Neuron (in vitro differentiated cells): ENCODE data around the gene MCC.

ENCODE experiments used
- H2AFZ ChIP-seq: one replicate; pipeline ENCODE4 v1.6.1; 2013; ENCODE audit warnings: low read depth, mild to moderate bottlenecking, inconsistent platforms, low read length, moderate library complexity
- H3K27me3 ChIP-seq: one replicate; pipeline ENCODE4 v1.6.1; 2013; ENCODE audit warnings: low read length; ENCODE audit not compliant: insufficient read depth
- H3K36me3 ChIP-seq: one replicate; pipeline ENCODE4 v1.6.1; 2013; ENCODE audit warnings: low read length; ENCODE audit not compliant: insufficient read depth
- H3K4me1 ChIP-seq: one replicate; pipeline ENCODE4 v1.6.1; 2013; ENCODE audit warnings: low read length; ENCODE audit not compliant: insufficient read depth
- H3K4me3 ChIP-seq: 2 replicates; pipeline ENCODE4 v1.5.1; 2013; ENCODE audit warnings: mild to moderate bottlenecking, low read length, moderate library complexity
- H3K9me3 ChIP-seq: one replicate; pipeline ENCODE4 v1.6.1; 2013; ENCODE audit warnings: low read length

MCC gene

DNA sequence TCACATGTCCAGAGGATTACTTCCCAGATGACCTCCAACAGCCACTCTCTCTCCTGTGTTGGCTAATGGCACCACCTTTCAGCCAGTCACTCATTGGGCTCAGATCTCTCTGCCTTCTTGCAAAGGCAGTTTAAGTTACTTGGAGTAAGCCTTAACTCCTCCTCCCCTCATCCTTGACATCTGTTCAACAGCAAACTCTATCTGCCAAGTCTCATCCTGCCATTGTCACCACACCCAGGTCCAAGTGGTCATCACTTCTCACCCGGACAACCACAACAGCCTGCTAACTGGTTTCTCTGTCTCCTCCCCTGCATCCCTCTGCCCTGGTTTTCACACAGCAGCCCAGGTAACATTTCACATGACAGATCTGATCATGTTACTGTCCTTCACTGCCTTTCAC is 453.2 kb downstream of the MCC start:
- Histone ChIP-seq H3K9me3 (no peaks in the 10 kb centered on the region), H3K27me3 (no peaks in the 10 kb centered on the region), H3K4me1 (peaks cover 9% of the 10 kb centered on the region), H2AFZ (no peak overlapping the region), H3K36me3 (peaks cover 2% of the 10 kb centered on the region), H3K4me3 (no peak overlapping the region)

DNA sequence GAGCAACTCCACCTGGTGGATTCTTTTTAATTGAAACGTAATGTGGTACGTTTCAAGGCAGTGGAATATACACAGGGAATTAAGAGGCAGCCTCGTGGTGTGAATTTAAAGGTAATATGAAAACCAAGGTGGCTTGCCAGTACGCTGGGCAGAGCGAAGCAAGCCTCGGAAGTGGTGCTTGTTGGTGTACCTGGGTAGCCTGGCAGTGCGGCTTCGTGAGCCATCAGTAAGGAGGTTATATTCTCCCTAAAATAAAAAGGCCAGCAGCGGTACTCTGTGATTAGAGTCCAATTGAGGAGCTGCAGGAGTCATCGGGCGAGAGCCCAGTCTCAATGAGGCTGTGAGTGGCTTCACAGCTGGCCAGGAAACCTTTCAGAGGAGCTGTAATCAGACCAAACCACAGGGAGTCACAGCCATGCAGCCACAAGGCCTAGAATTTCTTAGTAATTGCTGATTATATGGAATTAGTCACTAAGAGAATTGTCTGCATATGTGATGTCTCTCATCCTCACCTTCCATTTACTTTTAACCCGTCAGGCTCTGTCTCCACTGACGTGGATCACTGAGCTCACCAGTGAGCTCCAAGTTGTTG is 454.0 kb downstream of the MCC start:
- Histone ChIP-seq H3K9me3 (peaks cover under 1% of the 10 kb centered on the region), H3K27me3 (no peaks in the 10 kb centered on the region), H3K4me1 (peaks cover 9% of the 10 kb centered on the region), H3K36me3 (peaks cover 5% of the 10 kb centered on the region), H2AFZ (no peak overlapping the region), H3K4me3 (no peak overlapping the region)

DNA sequence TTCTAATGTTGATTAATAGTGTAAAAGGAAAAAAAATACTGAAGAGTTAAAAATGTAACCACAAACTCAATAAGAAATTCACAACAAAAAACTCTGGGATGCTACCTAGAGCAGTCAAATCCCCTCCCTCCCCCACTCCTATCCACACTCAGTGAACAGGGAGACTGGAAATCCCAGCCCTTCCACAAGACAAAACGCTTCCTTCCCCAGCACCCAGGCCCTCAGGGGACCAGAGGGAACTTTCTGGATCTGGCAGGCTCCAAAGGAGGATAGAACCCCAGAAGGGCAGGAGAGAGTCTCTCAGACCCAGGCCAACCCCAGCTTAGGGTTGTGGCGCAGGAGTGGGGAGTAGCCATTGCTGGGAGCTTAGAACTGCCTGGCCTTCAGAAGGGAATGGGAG is 456.7 kb downstream of the MCC start:
- Histone ChIP-seq H3K27me3 (no peaks in the 10 kb centered on the region), H3K4me3 (no peak overlapping the region), H3K4me1 (peaks cover 4% of the 10 kb centered on the region), H3K9me3 (peaks cover 6% of the 10 kb centered on the region), H2AFZ (no peak overlapping the region), H3K36me3 (peaks cover 28% of the 10 kb centered on the region)

DNA sequence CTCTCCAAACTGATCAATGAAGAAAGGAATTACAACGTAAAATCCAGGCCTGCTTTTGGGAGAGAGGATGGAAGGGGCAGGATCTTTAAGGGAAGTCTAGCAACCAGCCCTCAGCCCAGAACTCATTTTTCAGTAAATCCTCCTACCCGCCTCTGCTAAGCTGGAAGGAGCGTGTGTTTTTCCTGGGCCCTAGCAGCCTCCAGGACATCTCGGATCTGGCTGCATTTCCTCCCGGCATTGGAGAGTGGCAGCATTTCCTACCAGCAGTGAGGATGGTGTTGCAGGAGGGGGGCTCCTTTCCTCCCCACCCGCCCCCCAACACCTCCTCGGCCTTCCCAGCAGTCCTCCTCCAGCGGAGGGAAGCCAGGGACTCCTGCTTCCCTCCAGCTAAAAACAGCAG is 457.1 kb downstream of the MCC start:
- H3K4me3 ChIP-seq = no peak overlapping the region
- H3K36me3 ChIP-seq = peaks cover 32% of the 10 kb centered on the region
- no peaks in the 10 kb centered on the region for H3K27me3 ChIP-seq
- no peaks in the 10 kb centered on the region for H3K4me1 ChIP-seq
- H2AFZ ChIP-seq = no peak overlapping the region
- peaks cover 6% of the 10 kb centered on the region for H3K9me3 ChIP-seq

DNA sequence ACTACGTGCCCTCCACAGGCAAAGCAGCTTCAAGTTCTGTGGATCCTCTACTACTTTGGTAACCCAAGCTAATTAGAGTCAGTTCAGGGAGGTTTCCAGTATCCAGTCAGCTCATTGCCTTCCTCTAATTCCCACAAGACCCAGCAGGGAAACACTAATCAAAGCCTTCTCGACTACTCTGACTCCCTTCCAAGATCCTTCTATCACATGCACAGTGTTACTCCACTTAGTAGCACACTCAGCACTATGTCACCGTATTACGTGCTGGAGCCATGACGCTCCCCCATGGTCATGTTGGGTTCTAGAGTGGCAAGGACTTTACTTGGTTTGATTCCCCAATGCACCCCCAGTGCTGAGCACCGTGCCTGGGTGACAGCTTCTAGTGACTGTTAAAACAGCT is 458.6 kb downstream of the MCC start:
- Histone ChIP-seq H3K27me3 (no peaks in the 10 kb centered on the region), H3K9me3 (peaks cover 6% of the 10 kb centered on the region), H3K4me1 (no peaks in the 10 kb centered on the region), H2AFZ (no peak overlapping the region), H3K4me3 (no peak overlapping the region), H3K36me3 (peaks cover 39% of the 10 kb centered on the region)

DNA sequence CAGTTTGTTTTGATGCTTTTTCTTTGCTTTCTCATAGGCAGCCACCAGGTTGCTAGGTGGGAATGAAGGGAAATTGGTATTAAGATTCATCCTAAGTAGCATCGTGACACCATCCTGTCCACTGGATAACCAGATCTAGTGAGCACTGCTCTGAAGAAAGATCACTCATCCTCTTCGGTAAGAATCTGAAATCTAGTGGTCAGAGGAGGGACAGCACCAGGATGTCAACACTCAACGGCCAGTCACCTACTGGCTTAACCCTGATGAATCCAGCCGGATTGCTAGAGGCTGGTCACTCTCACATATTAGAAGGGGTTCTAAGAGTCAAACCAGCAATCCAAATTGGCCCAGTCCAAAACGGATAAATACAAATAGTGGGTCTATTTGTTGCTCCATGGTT is 460.8 kb downstream of the MCC start:
- Histone ChIP-seq H2AFZ (no peak overlapping the region), H3K4me1 (no peaks in the 10 kb centered on the region), H3K36me3 (peaks cover 60% of the 10 kb centered on the region), H3K4me3 (no peak overlapping the region), H3K27me3 (no peaks in the 10 kb centered on the region), H3K9me3 (peaks cover 6% of the 10 kb centered on the region)

DNA sequence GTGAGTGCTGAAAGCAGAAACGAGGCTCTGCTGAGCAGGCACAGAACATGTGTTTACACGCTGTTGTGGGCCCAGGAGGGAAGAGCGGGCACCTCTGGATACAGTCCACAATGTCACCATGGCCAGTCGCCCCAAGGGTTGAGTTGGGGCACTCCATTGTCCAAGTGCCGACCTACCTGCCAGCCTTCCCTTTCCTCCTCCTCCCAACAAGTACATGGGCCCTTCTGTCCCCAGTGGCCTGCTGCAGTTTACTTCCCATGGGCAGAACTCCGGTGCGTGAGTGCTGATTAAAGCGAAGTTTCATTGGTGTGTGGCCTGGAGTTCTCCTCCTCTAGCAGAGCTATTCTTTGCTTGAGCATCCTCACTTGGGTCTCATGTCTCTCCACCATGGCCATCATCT is 461.2 kb downstream of the MCC start:
- Histone ChIP-seq H3K4me3 (no peak overlapping the region), H3K9me3 (peaks cover 6% of the 10 kb centered on the region), H3K27me3 (no peaks in the 10 kb centered on the region), H3K36me3 (peaks cover 61% of the 10 kb centered on the region), H3K4me1 (no peaks in the 10 kb centered on the region), H2AFZ (no peak overlapping the region)

DNA sequence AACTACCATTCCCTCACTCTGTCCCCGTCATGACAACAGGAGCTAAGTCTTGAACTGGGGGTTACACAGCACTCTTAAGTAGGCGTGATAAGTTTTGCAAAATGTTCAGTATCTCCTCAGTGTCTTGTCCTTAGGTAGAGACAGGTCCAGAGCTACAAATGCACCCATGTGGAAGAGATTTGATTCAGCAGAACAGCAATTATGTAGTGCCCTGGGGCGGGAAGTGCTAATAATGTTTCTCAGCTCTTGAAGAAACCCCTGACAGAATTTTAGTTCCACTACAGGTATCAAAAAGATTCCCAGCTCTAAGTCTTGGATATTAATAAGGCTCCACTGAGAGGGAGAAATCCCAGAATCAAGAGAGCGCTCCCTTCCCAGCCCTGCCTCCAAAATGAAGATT is 462.0 kb downstream of the MCC start:
- Histone ChIP-seq H3K4me1 (no peaks in the 10 kb centered on the region), H3K36me3 (peaks cover 61% of the 10 kb centered on the region), H3K27me3 (no peaks in the 10 kb centered on the region), H3K9me3 (peaks cover 6% of the 10 kb centered on the region), H2AFZ (no peak overlapping the region), H3K4me3 (no peak overlapping the region)

DNA sequence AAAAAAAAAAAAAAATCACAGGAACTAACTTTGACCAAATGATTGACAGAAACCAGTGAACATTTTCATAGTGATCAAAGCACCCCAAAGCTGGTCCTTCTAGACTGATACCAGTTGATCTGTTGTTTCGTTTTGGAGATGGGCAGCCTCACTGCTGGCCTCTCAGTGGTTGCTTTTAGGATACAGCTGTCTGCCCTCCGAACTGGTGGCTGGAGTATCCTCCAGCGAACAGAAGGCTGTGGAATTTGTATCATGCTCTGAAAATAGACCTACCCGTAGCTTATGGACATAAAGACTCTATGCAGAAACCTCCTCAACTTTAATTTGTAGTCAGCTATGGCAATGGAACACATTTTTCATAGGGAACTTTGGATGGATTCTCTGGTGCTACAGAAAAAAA is 462.7 kb downstream of the MCC start:
- Histone ChIP-seq H2AFZ (no peak overlapping the region), H3K36me3 (peaks cover 66% of the 10 kb centered on the region), H3K27me3 (no peaks in the 10 kb centered on the region), H3K4me3 (no peak overlapping the region), H3K4me1 (no peaks in the 10 kb centered on the region), H3K9me3 (peaks cover 6% of the 10 kb centered on the region)

DNA sequence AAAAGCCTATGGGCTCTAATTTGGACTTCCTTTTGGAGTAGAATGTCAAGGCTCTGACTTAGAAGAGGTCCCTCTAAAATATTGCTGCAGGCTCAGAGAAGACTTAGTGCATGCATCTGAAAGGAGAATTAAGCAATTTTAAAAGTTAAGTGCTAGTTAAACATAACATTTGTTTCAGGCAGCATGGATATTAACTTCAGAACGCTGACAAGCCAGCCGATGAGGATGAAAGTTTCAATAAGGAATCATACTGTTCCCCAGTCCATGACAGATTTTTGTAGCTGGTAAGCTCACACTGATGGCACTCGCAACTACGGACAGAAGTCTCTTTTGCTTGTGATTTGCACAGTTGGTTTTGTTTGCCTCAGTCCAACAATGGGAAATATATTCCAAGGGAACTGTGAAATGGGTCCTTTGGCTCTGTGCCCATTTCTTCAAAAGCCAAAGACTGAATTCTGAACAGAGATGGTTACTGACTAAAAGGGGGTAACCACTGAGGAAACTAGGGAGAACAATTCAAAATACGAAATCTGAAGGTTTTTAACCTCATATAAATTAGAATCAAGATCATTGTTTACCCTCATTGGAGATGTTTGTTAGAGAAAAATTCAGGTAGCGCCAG is 464.1 kb downstream of the MCC start:
- H3K9me3 ChIP-seq = peaks cover 5% of the 10 kb centered on the region
- peaks cover 68% of the 10 kb centered on the region for H3K36me3 ChIP-seq
- no peaks in the 10 kb centered on the region for H3K4me1 ChIP-seq
- no peak overlapping the region for H2AFZ ChIP-seq
- no peak overlapping the region for H3K4me3 ChIP-seq
- no peaks in the 10 kb centered on the region for H3K27me3 ChIP-seq

DNA sequence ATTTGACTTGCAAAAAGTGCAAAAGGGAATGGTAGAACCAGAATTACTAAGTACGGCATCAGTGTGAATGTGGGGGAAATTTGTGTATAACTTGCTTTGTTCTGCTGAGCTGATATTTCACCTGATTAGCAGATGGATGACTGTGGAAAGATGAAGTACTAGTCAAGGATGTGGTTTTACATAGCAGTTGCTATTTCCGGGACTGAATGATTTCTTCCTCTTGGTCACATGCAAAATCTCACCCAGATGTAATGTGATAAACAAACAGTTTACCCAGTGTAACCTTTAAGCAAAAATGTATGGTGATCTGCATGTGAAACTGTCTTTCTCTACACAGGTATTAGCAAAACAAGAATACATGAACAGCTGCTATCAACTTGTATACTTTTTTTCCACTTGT is 465.6 kb downstream of the MCC start:
- Histone ChIP-seq H3K4me1 (no peaks in the 10 kb centered on the region), H3K27me3 (no peaks in the 10 kb centered on the region), H3K36me3 (peaks cover 64% of the 10 kb centered on the region), H2AFZ (no peak overlapping the region), H3K4me3 (no peak overlapping the region), H3K9me3 (no peaks in the 10 kb centered on the region)

DNA sequence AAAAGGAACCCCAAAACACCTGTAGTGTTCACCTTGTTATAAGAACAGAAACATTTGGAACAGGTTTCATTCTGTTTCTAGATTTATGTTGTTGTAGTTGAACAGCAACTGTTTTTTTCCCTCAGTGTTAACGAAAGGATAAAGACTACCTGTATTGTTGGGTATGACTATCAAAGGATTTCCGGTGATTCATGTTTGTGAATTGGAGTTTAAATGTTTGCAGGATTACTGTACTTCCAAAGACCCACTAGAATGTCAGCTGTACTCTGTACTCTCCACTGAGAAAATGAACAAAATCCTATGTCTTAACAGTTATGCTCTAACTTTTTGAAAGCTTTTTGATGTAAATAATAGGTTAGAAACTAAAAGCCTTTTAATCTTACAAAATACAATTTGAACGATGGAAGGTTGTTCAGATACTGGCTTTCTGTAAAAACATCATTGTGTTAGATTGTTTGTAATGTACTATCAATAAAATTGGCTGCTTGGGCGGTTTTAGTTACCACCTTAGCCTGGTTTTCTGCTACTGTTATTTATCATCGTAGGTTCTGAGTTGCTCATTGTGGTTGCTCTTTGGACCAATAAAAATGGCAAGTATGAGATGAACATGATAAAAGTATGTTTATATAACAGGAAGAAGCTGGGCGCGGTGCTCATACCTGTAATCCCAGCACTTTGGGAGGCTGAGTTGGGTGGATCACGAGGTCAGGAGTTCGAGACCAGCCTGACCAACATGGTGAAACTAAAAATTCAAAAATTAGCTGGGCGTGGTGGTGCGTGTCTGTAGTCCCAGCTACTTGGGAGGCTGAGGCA is 467.6 kb downstream of the MCC start:
- Histone ChIP-seq H3K27me3 (no peaks in the 10 kb centered on the region), H3K4me1 (no peaks in the 10 kb centered on the region), H2AFZ (no peak overlapping the region), H3K9me3 (no peaks in the 10 kb centered on the region), H3K4me3 (no peak overlapping the region), H3K36me3 (peaks cover 54% of the 10 kb centered on the region)

DNA sequence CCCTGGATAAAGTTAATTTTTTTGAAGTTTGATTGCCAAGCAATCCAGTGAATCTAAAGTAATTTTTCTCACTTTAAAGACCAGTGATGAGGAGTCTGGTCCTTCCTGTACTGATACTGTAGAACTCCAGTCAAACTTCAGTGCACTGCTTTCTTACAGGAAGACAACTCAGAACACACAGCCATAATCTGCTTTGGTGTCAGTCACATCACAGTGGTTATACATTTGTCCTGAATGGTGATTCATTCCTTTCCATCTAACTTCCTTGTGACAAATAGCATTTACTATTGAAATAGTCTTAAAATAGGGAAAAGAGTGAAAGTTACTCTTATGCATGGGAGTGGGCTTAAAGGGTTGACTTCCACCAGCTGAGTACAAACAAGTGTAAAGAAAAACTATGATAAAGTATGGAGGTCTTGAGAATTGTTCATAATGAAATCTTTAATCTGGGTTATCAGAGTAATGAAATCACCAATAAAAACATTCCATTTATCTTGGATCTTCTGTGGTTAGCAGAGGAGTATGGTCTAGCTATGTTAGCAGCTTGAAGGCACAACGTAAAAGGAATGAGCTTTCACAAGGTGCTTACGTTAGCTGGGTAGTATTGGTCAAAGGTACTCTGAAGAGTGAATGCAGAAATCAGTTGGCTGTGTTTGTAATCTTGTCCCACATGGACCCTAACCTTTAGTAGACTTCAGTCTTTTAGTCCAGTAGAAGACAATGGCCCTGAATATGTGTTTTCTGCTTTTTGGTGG is 470.2 kb downstream of the MCC start:
- H3K4me3 ChIP-seq = no peak overlapping the region
- no peaks in the 10 kb centered on the region for H3K27me3 ChIP-seq
- H3K9me3 ChIP-seq = no peaks in the 10 kb centered on the region
- no peak overlapping the region for H2AFZ ChIP-seq
- H3K36me3 ChIP-seq = peaks cover 56% of the 10 kb centered on the region
- H3K4me1 ChIP-seq = no peaks in the 10 kb centered on the region
